GM12891 (cell line): Measurements from ENCODE around the gene KCTD11.
"Not testable (repeated sequence)": the region's sequence is repeated elsewhere in the genome, so short reads cannot be mapped to it uniquely, and the experiment has no call there.

Experiments used
- POLR2A ChIP-seq: IDR thresholded peaks from 2 replicates; pipeline ENCODE4 v1.6.1; 2011; ENCODE audit warnings: low read depth, low read length, control low read depth
- POU2F2 ChIP-seq: IDR thresholded peaks from 2 replicates; pipeline ENCODE4 v1.6.1; 2011; ENCODE audit warnings: low read depth, mild to moderate bottlenecking, control low read depth, low read length, moderate library complexity

- TF ChIP-seq POLR2A, POU2F2: not testable (repeated sequence)
Observed at GRCh38 chr17:7335765-7336164, 16.2 kb upstream of the KCTD11 start.
